A673 (cell line): ENCODE measurements around the gene ETFA. TPM values are rescaled to one million over a fixed set of nuclear protein-coding genes. Genes with fewer than 3 reads are reported as not detected.

Source experiments
- BruUV-seq: library from RNA; stranded (reverse); fragments of 400-500 nt; replicated peaks from 2 replicates; lab custom pipeline; 2021; lab: Mats Ljungman, UMichigan
- CTCF ChIA-PET: fragments of 300-600 bp; sonication (Branson Sonifier 250); formaldehyde crosslinking; loops from one replicate; lab custom pipeline; 2022; ENCODE audit warnings: antibody characterized with exemption; lab: Charles Lee
- POLR2A ChIA-PET: fragments of 300-600 bp; sonication (Branson Sonifier 250); formaldehyde crosslinking; loops from one replicate; lab custom pipeline; 2022; ENCODE audit warnings: antibody characterized with exemption; ENCODE audit not compliant: low non-redundant PET; lab: Charles Lee
- DNase-seq: peaks from one replicate; pipeline ENCODE4 v3.0.0-alpha.2; 2015; ENCODE audit warnings: low spot score
- H3K27ac ChIP-seq: fragments of 200-600 bp; sonication (generic); 2 replicates; pipeline ENCODE4 v1.5.1; 2016; ENCODE audit warnings: mixed run types, low read depth, mild to moderate bottlenecking, mixed read lengths, antibody characterized with exemption, low read length; ENCODE audit not compliant: poor library complexity, severe bottlenecking
- H3K27me3 ChIP-seq: fragments of 200-600 bp; sonication (generic); replicated peaks from 2 replicates; pipeline ENCODE4 v1.6.1; 2017; ENCODE audit warnings: mixed run types, low read depth, mild to moderate bottlenecking, mixed read lengths, antibody characterized with exemption, low read length; ENCODE audit not compliant: insufficient read depth, poor library complexity
- H3K36me3 ChIP-seq: fragments of 200-600 bp; sonication (generic); 2 replicates; pipeline ENCODE4 v1.6.1; 2016; ENCODE audit warnings: mixed run types, mild to moderate bottlenecking, mixed read lengths, antibody characterized with exemption, low read length; ENCODE audit not compliant: insufficient read depth, poor library complexity, severe bottlenecking
- H3K4me1 ChIP-seq: fragments of 200-600 bp; sonication (generic); 2 replicates; pipeline ENCODE4 v1.6.1; 2017; ENCODE audit warnings: mixed run types, mild to moderate bottlenecking, mixed read lengths, antibody characterized with exemption, low read length; ENCODE audit not compliant: insufficient read depth, poor library complexity, severe bottlenecking
- H3K4me3 ChIP-seq: fragments of 200-600 bp; sonication (generic); 2 replicates; pipeline ENCODE4 v1.5.1; 2016; ENCODE audit warnings: low read depth, mixed run types, mild to moderate bottlenecking, mixed read lengths, low read length; ENCODE audit not compliant: poor library complexity, severe bottlenecking
- H3K9me3 ChIP-seq: fragments of 200-600 bp; sonication (generic); 2 replicates; pipeline ENCODE4 v1.6.1; 2016; ENCODE audit warnings: mixed run types, low read depth, mild to moderate bottlenecking, mixed read lengths, antibody characterized with exemption, low read length; ENCODE audit not compliant: poor library complexity, severe bottlenecking
- EZH2 ChIP-seq: fragments of 200-600 bp; sonication (generic); IDR thresholded peaks from 2 replicates; pipeline ENCODE4 v1.6.1; 2017; ENCODE audit warnings: borderline replicate concordance, low read depth, mild to moderate bottlenecking, mixed read lengths, antibody characterized with exemption, low read length; ENCODE audit not compliant: poor library complexity, severe bottlenecking
- intact Hi-C: fragments of 100-400 bp; cut with micrococcal nuclease; formaldehyde crosslinking; loops from one replicate; pipeline ENCODE4 v1.10.0; 2022; ENCODE audit not compliant: unreplicated experiment
- total RNA-seq: library from RNA; stranded (reverse); gene quantifications from 2 replicates; pipeline ENCODE4 v1.2.3, GENCODE V29; 2021
- TF ChIP-seq, protein P1 (sequence below): fragments of 300-800, 200-600 bp; sonication (generic); conservative IDR thresholded peaks from 2 replicates; pipeline ENCODE4 v1.5.1; 2017; ENCODE audit warnings: low read depth, mild to moderate bottlenecking, antibody characterized with exemption, low read length, moderate library complexity, mixed read lengths

The ETFA gene
- total RNA-seq, 1 experiment from 2014 or later, result 133 TPM

- ChIA-PET CTCF (interaction anchor here (0.6 kb wide), 1 partner anchor 85 kb away, joined by 9 read pairs; the partner anchor contains the start of gene ISL2), POLR2A (no interaction called here)
- intact Hi-C loops, result no loop called here
- TF ChIP-seq, protein P1, sequence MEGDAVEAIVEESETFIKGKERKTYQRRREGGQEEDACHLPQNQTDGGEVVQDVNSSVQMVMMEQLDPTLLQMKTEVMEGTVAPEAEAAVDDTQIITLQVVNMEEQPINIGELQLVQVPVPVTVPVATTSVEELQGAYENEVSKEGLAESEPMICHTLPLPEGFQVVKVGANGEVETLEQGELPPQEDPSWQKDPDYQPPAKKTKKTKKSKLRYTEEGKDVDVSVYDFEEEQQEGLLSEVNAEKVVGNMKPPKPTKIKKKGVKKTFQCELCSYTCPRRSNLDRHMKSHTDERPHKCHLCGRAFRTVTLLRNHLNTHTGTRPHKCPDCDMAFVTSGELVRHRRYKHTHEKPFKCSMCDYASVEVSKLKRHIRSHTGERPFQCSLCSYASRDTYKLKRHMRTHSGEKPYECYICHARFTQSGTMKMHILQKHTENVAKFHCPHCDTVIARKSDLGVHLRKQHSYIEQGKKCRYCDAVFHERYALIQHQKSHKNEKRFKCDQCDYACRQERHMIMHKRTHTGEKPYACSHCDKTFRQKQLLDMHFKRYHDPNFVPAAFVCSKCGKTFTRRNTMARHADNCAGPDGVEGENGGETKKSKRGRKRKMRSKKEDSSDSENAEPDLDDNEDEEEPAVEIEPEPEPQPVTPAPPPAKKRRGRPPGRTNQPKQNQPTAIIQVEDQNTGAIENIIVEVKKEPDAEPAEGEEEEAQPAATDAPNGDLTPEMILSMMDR, result no peak
- no peak for TF ChIP-seq EZH2
- no peak for DNase-seq
- no peaks in the 10 kb centered on the region for H3K27me3 ChIP-seq
- peaks cover 16% of the 10 kb centered on the region for H3K4me1 ChIP-seq
- peaks cover 3% of the 10 kb centered on the region for H3K36me3 ChIP-seq
- H3K27ac ChIP-seq, result no peak overlapping the region
- BruUV-seq, result no TSS peak
- H3K4me3 ChIP-seq, result no peak overlapping the region
- H3K9me3 ChIP-seq, result peaks cover 10% of the 10 kb centered on the region
Observed at GRCh38 chr15:76251717-76252116, 59.6 kb downstream of the ETFA start.

- Histone ChIP-seq H3K27me3 (no peaks in the 10 kb centered on the region), H3K4me3 (no peak overlapping the region), H3K4me1 (peaks cover under 1% of the 10 kb centered on the region), H3K27ac (no peak overlapping the region), H3K36me3 (peaks cover 2% of the 10 kb centered on the region), H3K9me3 (no peaks in the 10 kb centered on the region)
- POLR2A ChIA-PET, result no interaction called here
- TF ChIP-seq EZH2, result no peak
- TF ChIP-seq, protein P1, result no peak
- no peak for DNase-seq
- CTCF ChIA-PET, result no interaction called here
- no TSS peak for BruUV-seq
- intact Hi-C loops, result no loop called here
Observed at GRCh38 chr15:76245072-76245610, 66.1 kb downstream of the ETFA start.

- no peak overlapping the region for H3K4me3 ChIP-seq
- no TSS peak for BruUV-seq
Observed at GRCh38 chr15:76239786-76240185, 71.5 kb downstream of the ETFA start.

More at GRCh38 chr15:76239786-76240185, 71.5 kb downstream of the ETFA start:
- H3K9me3 ChIP-seq, result no peaks in the 10 kb centered on the region
- intact Hi-C loops, result loop anchor here (5.0 kb wide), 3 partner anchors 48 to 628 kb away; no protein-coding TSS in a partner anchor
- peaks cover 2% of the 10 kb centered on the region for H3K36me3 ChIP-seq
- no peaks in the 10 kb centered on the region for H3K27me3 ChIP-seq
- CTCF ChIA-PET, result no interaction called here
- POLR2A ChIA-PET, result no interaction called here
- peak; percentile 33 for DNase-seq
- peaks cover 12% of the 10 kb centered on the region for H3K4me1 ChIP-seq
- H3K27ac ChIP-seq, result no peak overlapping the region
- no peak for TF ChIP-seq EZH2
- TF ChIP-seq, protein P1, result no peak
